DOHH2 (cell line): ENCODE data around the gene C12orf56.

Experiments used
- EZH2phosphoT487 ChIP-seq: fragments of 200-600 bp; sonication (generic); IDR thresholded peaks from 2 replicates; pipeline ENCODE4 v1.6.1; 2017; ENCODE audit warnings: borderline replicate concordance, mild to moderate bottlenecking, antibody characterized with exemption, low read length, moderate library complexity, mixed read lengths
- TF ChIP-seq, protein P1 (sequence below): fragments of 200-600 bp; sonication (generic); IDR thresholded peaks from one replicate; pipeline ENCODE4 v1.5.1; 2014; ENCODE audit warnings: antibody characterized with exemption, mild to moderate bottlenecking, low read depth, low read length; ENCODE audit not compliant: poor library complexity, severe bottlenecking

DNA sequence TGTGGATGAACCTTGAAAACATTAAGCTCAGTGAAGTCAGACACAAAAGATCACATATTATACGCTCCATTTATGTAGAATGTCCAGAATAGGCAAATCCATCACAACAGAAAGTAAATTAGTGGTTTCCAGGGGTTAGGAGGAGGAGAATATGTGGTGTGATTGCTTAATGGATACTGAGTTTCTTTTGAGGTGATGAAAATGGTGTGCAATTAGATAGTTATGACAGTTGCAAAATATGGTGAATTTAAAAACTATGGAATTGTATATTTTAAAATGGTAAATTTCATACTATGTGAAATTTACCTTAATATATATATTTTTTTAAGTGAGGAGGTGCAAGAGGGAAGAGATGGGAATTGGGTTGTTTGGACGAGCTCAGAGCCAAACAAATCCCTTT lies 122.1 kb downstream of the C12orf56 start:
- TF ChIP-seq, protein P1, sequence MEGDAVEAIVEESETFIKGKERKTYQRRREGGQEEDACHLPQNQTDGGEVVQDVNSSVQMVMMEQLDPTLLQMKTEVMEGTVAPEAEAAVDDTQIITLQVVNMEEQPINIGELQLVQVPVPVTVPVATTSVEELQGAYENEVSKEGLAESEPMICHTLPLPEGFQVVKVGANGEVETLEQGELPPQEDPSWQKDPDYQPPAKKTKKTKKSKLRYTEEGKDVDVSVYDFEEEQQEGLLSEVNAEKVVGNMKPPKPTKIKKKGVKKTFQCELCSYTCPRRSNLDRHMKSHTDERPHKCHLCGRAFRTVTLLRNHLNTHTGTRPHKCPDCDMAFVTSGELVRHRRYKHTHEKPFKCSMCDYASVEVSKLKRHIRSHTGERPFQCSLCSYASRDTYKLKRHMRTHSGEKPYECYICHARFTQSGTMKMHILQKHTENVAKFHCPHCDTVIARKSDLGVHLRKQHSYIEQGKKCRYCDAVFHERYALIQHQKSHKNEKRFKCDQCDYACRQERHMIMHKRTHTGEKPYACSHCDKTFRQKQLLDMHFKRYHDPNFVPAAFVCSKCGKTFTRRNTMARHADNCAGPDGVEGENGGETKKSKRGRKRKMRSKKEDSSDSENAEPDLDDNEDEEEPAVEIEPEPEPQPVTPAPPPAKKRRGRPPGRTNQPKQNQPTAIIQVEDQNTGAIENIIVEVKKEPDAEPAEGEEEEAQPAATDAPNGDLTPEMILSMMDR: no peak
- no peak for TF ChIP-seq EZH2phosphoT487
